Transverse colon (tissue), 4 donors: ENCODE data around the gene TMEM253. TPM values are rescaled to one million over a fixed set of nuclear protein-coding genes. Genes with fewer than 3 reads are reported as not detected.

Source experiments
- DNase-seq: peaks from one replicate; pipeline ENCODE4 v3.0.0-alpha.2; 2019
- H3K27ac ChIP-seq, 4 donors: fragments of 200-600 bp; sonication (generic); 2 replicates each; pipeline ENCODE4 v1.5.1; 2016 to 2018; ENCODE audit warnings: inconsistent platforms in 4 of 4
- H3K27me3 ChIP-seq: fragments of 200-600 bp; sonication (generic); 2 replicates; pipeline ENCODE4 v1.5.1; 2017; ENCODE audit warnings: inconsistent platforms
- H3K36me3 ChIP-seq, 4 donors: fragments of 200-600 bp; sonication (generic); 2 replicates each; pipeline ENCODE4 v1.5.1; 2017 to 2019; ENCODE audit warnings: inconsistent platforms in 4 of 4
- H3K4me1 ChIP-seq, 4 donors: fragments of 200-600 bp; sonication (generic); 2 replicates each; pipeline ENCODE4 v1.5.1; 2017 to 2020; ENCODE audit warnings: inconsistent platforms in 4 of 4
- H3K4me3 ChIP-seq, 4 donors: fragments of 200-600 bp; sonication (generic); 1 replicate in 1 of 4; 2 replicates in 3 of 4; pipeline versions ENCODE4 v1.5.1 to v1.6.1; 2017 to 2019; ENCODE audit warnings: inconsistent platforms in 4 of 4
- H3K9me3 ChIP-seq, 2 donors: fragments of 200-600 bp; sonication (generic); 2 replicates each; pipeline ENCODE4 v1.5.1; 2017 to 2019; ENCODE audit warnings: inconsistent platforms in 2 of 2
- EP300 ChIP-seq: sonication (generic); formaldehyde crosslinking; IDR thresholded peaks from one replicate; pipeline ENCODE4 v1.6.1; 2017; ENCODE audit warnings: antibody characterized with exemption, low read depth
- POLR2A ChIP-seq: fragments of 450-650 bp; IDR thresholded peaks from one replicate; pipeline ENCODE4 v1.6.1; 2016; ENCODE audit warnings: antibody characterized with exemption, mild to moderate bottlenecking, moderate library complexity
- POLR2AphosphoS5 ChIP-seq, 3 donors: sonication (generic); formaldehyde crosslinking; IDR thresholded peaks; one replicate each; pipeline ENCODE4 v1.6.1; 2016; ENCODE audit warnings: antibody characterized with exemption in 3 of 3
- WGBS, 2 donors: methylation state at CpG; one replicate each; pipeline ENCODE4 v1.1.5; 2018; ENCODE audit warnings: low coverage in 1 of 2; 5-methylcytosine and 5-hydroxymethylcytosine counted together
- in situ Hi-C, 4 donors: fragments of 200-750 bp; cut with MboI; loops; one replicate each; pipeline versions ENCODE4 v1.15.0 to v1.15.1; 2017; ENCODE audit warnings: low sequenced_read_pairs in 3 of 4, low pct_ligation_motif_present in 1 of 4, low pct_unique_long_range_greater_than_20kb in 1 of 4
- intact Hi-C: fragments of 100-400 bp; cut with DNase I; formaldehyde crosslinking; loops from one replicate; pipeline ENCODE4 v1.15.1; 2023; ENCODE audit warnings: low total_unique reads
- total RNA-seq, 4 donors: library from RNA; depleted of rRNA; stranded (reverse); fragments of >200 nt; gene quantifications; one replicate each; pipeline ENCODE4 v1.1.0, GENCODE V29; 2016
- TF ChIP-seq, protein P1 (sequence below), 5 experiments: fragments of 200-600 bp in 3 of 5; fragments of 450-650 bp in 2 of 5; sonication (generic) in 3 of 5; IDR thresholded peaks; 1 replicate in 2 of 5; 2 replicates in 3 of 5; pipeline ENCODE4 v1.5.1; 2016 to 2017; ENCODE audit warnings: antibody characterized with exemption in 5 of 5, inconsistent platforms in 3 of 5, mild to moderate bottlenecking in 2 of 5, moderate library complexity in 1 of 5

Gene TMEM253
- total RNA-seq, 4 donors from 2014 or later, result 13.1 to 63.7 (median 41.9) TPM

DNA sequence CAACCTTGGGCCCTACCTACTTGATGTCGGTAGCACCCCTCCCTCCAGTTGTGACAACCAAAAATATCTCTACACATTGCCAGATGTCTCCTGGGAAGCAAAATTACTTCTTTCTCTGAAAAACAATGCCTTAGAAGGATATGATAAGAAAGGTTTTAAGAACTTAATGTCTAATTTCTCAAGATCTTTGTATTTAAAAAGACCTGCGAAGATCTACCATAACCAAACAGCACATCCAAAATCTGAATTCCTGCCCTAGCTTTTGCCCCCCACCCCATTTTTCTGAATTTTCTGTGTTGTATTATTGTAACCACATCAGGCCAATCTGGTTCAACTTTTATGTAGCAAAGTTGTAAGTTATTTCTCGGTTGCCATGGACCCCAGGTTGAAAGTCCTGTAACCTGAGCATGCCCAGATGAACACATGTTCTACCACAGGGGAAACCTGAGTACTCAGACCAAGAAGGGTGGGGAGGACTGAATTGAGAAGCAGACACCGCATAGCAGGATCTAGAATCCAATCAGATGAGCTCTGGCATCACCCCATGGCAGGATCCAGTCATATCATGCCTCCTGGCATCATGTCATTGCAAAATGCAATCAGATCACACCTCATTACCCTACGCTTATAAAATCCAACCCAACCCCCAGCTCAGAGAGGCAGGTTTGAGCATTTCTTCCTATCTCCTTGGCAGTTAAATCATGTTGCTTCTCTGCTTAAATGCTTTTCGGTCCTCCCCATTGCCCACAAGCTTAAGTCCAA is 8.7 kb downstream of the TMEM253 start:
- peaks cover 20 to 29% (median 23%) of the 10 kb centered on the region in 4 donors for H3K4me1 ChIP-seq
- no peaks in the 10 kb centered on the region for H3K9me3 ChIP-seq
- no peaks in the 10 kb centered on the region for H3K36me3 ChIP-seq
- 83 to 86% methylated on average over 5 to 6 of the region's 6 CpGs for WGBS, 2 donors
- no peak overlapping the region for H3K27ac ChIP-seq
- TF ChIP-seq POLR2A, result no peak
- in situ Hi-C loops, result no loop called here
- no peak for DNase-seq
- no peak overlapping the region for H3K4me3 ChIP-seq
- intact Hi-C loops, result loop anchor here (5.0 kb wide), 1 partner anchor 97 kb away; no protein-coding TSS in a partner anchor
- no peaks in the 10 kb centered on the region for H3K27me3 ChIP-seq

DNA sequence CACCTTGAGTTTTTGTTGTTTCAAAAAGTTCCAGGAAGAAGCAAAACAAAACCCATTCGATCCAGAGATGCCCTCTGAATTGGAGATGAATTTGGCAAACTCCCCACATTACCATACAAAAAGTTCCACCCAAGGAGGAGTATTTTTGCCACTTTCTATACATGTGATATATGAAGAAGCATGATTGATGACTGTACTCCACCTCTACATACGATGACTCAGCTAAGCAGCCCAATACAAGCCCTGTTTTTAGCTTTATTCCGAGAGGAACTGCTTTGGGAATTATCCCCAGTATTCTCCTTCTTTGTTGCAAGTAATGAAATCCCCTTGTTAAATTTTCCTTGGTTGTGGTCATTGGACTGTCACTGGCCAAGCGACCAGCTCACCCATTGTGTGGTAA is 11.4 kb downstream of the TMEM253 start:
- in situ Hi-C loops, result no loop called here
- WGBS, 2 donors, result 89 to 100% methylated on average over 4 of the region's 4 CpGs

DNA sequence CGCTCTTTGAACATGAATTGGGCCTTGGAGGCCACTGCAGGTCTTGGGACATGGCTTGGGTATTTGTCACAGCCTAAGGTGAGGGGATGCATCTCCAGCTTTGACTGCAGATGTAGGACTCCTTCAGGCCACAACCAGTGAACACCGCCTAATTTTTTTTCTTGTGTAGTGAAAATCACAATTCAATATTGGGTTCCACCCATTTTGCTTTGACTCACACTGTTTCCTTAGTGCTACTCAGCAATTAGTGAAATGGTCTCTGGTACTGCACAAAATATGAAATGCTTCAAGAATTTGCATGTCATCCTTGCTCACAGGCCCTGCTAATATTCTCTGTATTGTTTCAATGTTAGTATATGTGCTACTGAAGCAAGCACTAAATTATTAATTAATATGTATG is 12.5 kb downstream of the TMEM253 start:
- Histone ChIP-seq H3K9me3 (no peaks in the 10 kb centered on the region), H3K27me3 (no peaks in the 10 kb centered on the region), H3K36me3 (no peaks in the 10 kb centered on the region), H3K4me3 (no peak overlapping the region), H3K27ac (no peak overlapping the region), H3K4me1 (no peaks in the 10 kb centered on the region)
- TF ChIP-seq, protein P1, sequence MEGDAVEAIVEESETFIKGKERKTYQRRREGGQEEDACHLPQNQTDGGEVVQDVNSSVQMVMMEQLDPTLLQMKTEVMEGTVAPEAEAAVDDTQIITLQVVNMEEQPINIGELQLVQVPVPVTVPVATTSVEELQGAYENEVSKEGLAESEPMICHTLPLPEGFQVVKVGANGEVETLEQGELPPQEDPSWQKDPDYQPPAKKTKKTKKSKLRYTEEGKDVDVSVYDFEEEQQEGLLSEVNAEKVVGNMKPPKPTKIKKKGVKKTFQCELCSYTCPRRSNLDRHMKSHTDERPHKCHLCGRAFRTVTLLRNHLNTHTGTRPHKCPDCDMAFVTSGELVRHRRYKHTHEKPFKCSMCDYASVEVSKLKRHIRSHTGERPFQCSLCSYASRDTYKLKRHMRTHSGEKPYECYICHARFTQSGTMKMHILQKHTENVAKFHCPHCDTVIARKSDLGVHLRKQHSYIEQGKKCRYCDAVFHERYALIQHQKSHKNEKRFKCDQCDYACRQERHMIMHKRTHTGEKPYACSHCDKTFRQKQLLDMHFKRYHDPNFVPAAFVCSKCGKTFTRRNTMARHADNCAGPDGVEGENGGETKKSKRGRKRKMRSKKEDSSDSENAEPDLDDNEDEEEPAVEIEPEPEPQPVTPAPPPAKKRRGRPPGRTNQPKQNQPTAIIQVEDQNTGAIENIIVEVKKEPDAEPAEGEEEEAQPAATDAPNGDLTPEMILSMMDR (IDR thresholded peaks at IDR 0.05), result no peak
- no peak for TF ChIP-seq EP300
- no peak for TF ChIP-seq POLR2AphosphoS5 (IDR thresholded peaks at IDR 0.05)
- no peak for TF ChIP-seq POLR2A
- no peak for DNase-seq
- intact Hi-C loops (no loop called here), in situ Hi-C loops (no loop called here)
- WGBS, 2 donors, result 88% methylated on average over 2 of the region's 2 CpGs; no CpG with 5 or more reads in 1 of the 2 donors

More for the DNA sequence above, 11.4 kb downstream of the TMEM253 start:
- intact Hi-C loops, result no loop called here
- no peaks in the 10 kb centered on the region for H3K9me3 ChIP-seq
- peaks cover 0 to 2% (median under 1%) of the 10 kb centered on the region in 4 donors for H3K4me1 ChIP-seq
- no peaks in the 10 kb centered on the region for H3K27me3 ChIP-seq
- no peak overlapping the region for H3K4me3 ChIP-seq
- H3K36me3 ChIP-seq, result no peaks in the 10 kb centered on the region
- no peak overlapping the region for H3K27ac ChIP-seq
- no peak for TF ChIP-seq POLR2A
- TF ChIP-seq EP300, result no peak
- TF ChIP-seq, protein P1 (IDR thresholded peaks at IDR 0.05), result no peak
- TF ChIP-seq POLR2AphosphoS5 (IDR thresholded peaks at IDR 0.05), result no peak
- no peak for DNase-seq

DNA sequence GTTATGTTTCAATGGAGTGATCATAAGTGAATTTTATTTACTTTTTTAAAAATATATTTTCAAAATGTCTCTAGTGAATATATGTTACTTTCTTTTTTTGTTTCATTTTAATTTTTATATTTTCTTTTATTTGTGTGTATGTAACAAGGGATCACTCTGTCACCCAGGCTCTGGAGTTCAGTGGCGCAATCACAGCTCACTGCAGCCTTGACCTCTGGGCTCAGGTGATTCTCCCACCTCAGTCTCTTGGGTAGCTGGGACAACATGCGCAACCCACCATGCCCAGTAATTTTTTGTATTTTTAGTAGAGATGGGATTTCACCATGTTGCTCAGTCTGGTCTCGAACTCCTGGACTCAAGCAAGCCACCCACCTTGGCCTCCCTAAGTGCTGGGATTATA is 18.1 kb downstream of the TMEM253 start:
- in situ Hi-C loops, result no loop called here
- intact Hi-C loops, result no loop called here
- H3K27ac ChIP-seq, result no peak overlapping the region
- no peaks in the 10 kb centered on the region for H3K36me3 ChIP-seq
- H3K4me3 ChIP-seq, result no peak overlapping the region
- no peak for DNase-seq
- no peaks in the 10 kb centered on the region for H3K27me3 ChIP-seq
- H3K4me1 ChIP-seq, result no peaks in the 10 kb centered on the region
- H3K9me3 ChIP-seq, result no peaks in the 10 kb centered on the region
- WGBS, 2 donors, result 89 to 93% methylated on average over 3 of the region's 3 CpGs
- TF ChIP-seq, protein P1 (IDR thresholded peaks at IDR 0.05), result no peak
- TF ChIP-seq EP300 (no peak), POLR2AphosphoS5 (IDR thresholded peaks at IDR 0.05) (no peak), POLR2A (no peak)
